ENCODE data around the gene PITPNC1. TPM values are rescaled to one million over a fixed set of nuclear protein-coding genes. Genes with fewer than 3 reads are reported as not detected.

Gene PITPNC1
- total RNA-seq, 1 donor: 25.7 TPM

- TF ChIP-seq, protein P1, sequence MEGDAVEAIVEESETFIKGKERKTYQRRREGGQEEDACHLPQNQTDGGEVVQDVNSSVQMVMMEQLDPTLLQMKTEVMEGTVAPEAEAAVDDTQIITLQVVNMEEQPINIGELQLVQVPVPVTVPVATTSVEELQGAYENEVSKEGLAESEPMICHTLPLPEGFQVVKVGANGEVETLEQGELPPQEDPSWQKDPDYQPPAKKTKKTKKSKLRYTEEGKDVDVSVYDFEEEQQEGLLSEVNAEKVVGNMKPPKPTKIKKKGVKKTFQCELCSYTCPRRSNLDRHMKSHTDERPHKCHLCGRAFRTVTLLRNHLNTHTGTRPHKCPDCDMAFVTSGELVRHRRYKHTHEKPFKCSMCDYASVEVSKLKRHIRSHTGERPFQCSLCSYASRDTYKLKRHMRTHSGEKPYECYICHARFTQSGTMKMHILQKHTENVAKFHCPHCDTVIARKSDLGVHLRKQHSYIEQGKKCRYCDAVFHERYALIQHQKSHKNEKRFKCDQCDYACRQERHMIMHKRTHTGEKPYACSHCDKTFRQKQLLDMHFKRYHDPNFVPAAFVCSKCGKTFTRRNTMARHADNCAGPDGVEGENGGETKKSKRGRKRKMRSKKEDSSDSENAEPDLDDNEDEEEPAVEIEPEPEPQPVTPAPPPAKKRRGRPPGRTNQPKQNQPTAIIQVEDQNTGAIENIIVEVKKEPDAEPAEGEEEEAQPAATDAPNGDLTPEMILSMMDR (IDR thresholded peaks at IDR 0.05; ENCODE audit: insufficient read depth, low read length): no peak
- DNase-seq (ENCODE audit: low read depth): no peak
- H3K4me3 ChIP-seq (ENCODE audit: low read depth, low read length): no peak overlapping the region
These were observed 123.7 kb downstream of the PITPNC1 start for GRCh38 chr17:67500677-67501300.

GRCh38 chr17:67502151-67502550, 125.1 kb downstream of the PITPNC1 start:
- DNase-seq (ENCODE audit: low read depth): no peak
- no peak overlapping the region for H3K4me3 ChIP-seq (ENCODE audit: low read depth, low read length)
- TF ChIP-seq, protein P1 (IDR thresholded peaks at IDR 0.05; ENCODE audit: insufficient read depth, low read length): no peak

DNA sequence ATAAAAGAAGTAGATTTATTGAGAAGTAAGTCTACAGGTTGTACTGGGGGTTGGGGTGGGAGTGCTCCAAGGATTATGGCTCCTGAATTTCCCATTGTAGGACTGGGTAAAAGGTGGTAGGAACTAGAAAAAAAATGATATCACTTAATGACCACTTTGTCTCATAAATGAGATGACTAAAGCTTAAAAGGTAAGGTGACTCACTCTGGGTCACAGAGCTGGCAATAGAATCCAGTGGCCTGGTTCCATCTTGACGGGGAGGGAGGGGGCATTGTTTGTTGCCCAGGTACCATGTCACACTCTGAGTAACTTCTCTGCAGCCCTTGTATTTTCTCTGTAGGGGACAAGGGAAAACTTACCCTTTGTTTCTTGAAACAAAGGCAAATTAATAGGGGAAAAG, 126.1 kb downstream of the PITPNC1 start:
- TF ChIP-seq, protein P1 (IDR thresholded peaks at IDR 0.05; ENCODE audit: insufficient read depth, low read length): no peak
- no peak overlapping the region for H3K4me3 ChIP-seq (ENCODE audit: low read depth, low read length)
- peak; percentile 33 for DNase-seq (ENCODE audit: low read depth)

DNA sequence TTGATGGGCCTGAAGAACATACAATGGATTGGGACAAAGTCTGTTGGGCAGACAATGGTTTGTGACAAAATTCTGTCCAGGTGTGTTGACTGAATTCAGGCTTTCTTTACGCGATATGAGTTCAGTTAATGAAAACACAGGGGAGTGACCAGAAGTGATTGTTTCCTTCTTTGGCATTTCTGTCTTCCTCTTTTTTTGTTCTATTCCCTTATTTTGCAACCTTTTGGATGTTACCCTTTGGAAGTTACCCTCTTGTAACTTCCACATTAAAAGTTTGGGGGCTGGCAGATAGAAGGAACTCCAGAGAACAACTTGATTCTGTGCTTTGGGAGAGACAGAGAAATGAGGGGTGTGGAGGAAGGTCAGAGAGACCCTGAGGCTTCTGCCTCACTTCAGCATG, 126.7 kb downstream of the PITPNC1 start:
- no peak overlapping the region for H3K4me3 ChIP-seq (ENCODE audit: low read depth, low read length)
- no peak for DNase-seq (ENCODE audit: low read depth)
- TF ChIP-seq, protein P1 (IDR thresholded peaks at IDR 0.05; ENCODE audit: insufficient read depth, low read length): no peak

- no peak for DNase-seq (ENCODE audit: low read depth)
- TF ChIP-seq, protein P1 (IDR thresholded peaks at IDR 0.05; ENCODE audit: insufficient read depth, low read length): no peak
- H3K4me3 ChIP-seq (ENCODE audit: low read depth, low read length): no peak overlapping the region
These were observed 127.1 kb downstream of the PITPNC1 start for GRCh38 chr17:67504182-67504581.

DNA sequence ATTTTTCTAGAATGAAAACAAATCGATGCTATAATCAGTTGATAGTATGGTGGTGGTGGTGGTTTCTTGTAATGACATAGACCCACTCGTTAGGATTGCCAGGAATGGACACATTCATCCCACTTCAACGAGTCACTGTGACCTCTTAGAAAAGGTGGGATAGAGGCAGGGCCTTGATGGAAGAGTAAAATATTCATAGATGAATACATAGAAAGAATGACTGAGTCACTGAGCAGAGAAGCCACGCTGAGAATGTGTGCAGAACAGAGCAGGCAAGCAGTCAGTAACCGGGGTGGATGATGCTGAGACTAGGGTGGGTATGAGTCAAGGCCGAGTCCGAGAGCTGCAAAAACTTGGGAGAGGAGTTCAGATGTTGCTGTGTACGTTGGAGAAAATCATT, 129.9 kb downstream of the PITPNC1 start:
- DNase-seq (ENCODE audit: low read depth): peak; percentile 57
- TF ChIP-seq, protein P1 (IDR thresholded peaks at IDR 0.05; ENCODE audit: insufficient read depth, low read length): no peak
- H3K4me3 ChIP-seq (ENCODE audit: low read depth, low read length): no peak overlapping the region

Measured in fibroblast of the aortic adventitia (primary cell).